Neural progenitor cell (in vitro differentiated cells): Measurements from ENCODE around the gene PPFIA4. TPM values are rescaled to one million over a fixed set of nuclear protein-coding genes. Genes with fewer than 3 reads are reported as not detected.
A peak's percentile ranks its signal among the peaks of the same experiment; 100 is the strongest.

Experiments
- DNase-seq: peaks from one replicate; pipeline ENCODE4 v3.0.0-alpha.2; 2016; ENCODE audit warnings: low spot score
- H2AFZ ChIP-seq: fragments of 200-600 bp; sonication (generic); replicated peaks from 2 replicates; pipeline ENCODE4 v1.6.1; 2016; ENCODE audit warnings: antibody characterized with exemption
- H3F3A ChIP-seq: fragments of 200-600 bp; sonication (generic); 2 replicates; pipeline ENCODE4 v1.6.1; 2016; ENCODE audit warnings: antibody characterized with exemption, low read depth
- H3K27ac ChIP-seq: fragments of 200-600 bp; sonication (generic); 2 replicates; pipeline ENCODE4 v1.5.1; 2016; ENCODE audit warnings: mild to moderate bottlenecking
- H3K27me3 ChIP-seq: fragments of 200-600 bp; sonication (generic); 2 replicates; pipeline ENCODE4 v1.6.1; 2016; ENCODE audit warnings: mild to moderate bottlenecking, moderate library complexity
- H3K36me3 ChIP-seq: fragments of 200-600 bp; sonication (generic); 2 replicates; pipeline ENCODE4 v1.5.1; 2016
- H3K4me1 ChIP-seq: fragments of 200-600 bp; sonication (generic); 2 replicates; pipeline ENCODE4 v1.6.1; 2016; ENCODE audit warnings: mixed run types
- H3K4me2 ChIP-seq: fragments of 200-600 bp; sonication (generic); 2 replicates; pipeline ENCODE4 v1.6.1; 2016
- H3K4me3 ChIP-seq: fragments of 200-600 bp; sonication (generic); 2 replicates; pipeline ENCODE4 v1.5.1; 2016
- H3K79me2 ChIP-seq: fragments of 200-600 bp; sonication (generic); 2 replicates; pipeline ENCODE4 v1.6.1; 2016; ENCODE audit warnings: low read depth
- H3K9ac ChIP-seq: fragments of 200-600 bp; sonication (generic); 2 replicates; pipeline ENCODE4 v1.6.1; 2016
- H3K9me3 ChIP-seq: fragments of 200-600 bp; sonication (generic); 2 replicates; pipeline ENCODE4 v1.5.1; 2016; ENCODE audit warnings: low read depth
- H4K20me1 ChIP-seq: fragments of 200-600 bp; sonication (generic); 2 replicates; pipeline ENCODE4 v1.6.1; 2016; ENCODE audit warnings: low read depth
- H3K27ac Mint-ChIP-seq: 3 replicates; pipeline ENCODE4 v1.8.0; 2021; ENCODE audit warnings: mixed read lengths
- H3K27me3 Mint-ChIP-seq: 2 replicates; pipeline ENCODE4 v1.8.0; 2022; ENCODE audit warnings: low read depth, mild to moderate bottlenecking, inconsistent platforms, moderate library complexity, mixed read lengths; ENCODE audit not compliant: insufficient read depth
- H3K36me3 Mint-ChIP-seq: 3 replicates; pipeline ENCODE4 v1.8.0; 2021; ENCODE audit warnings: mixed read lengths
- H3K4me1 Mint-ChIP-seq: 3 replicates; pipeline ENCODE4 v1.8.0; 2021; ENCODE audit warnings: mixed read lengths
- H3K4me3 Mint-ChIP-seq: 3 replicates; pipeline ENCODE4 v1.8.0; 2021; ENCODE audit warnings: mild to moderate bottlenecking, moderate library complexity, mixed read lengths
- H3K9me3 Mint-ChIP-seq: 3 replicates; pipeline ENCODE4 v1.8.0; 2020; ENCODE audit warnings: mixed read lengths
- CTCF ChIP-seq: fragments of 200-600 bp; sonication (generic); IDR thresholded peaks from 2 replicates; pipeline ENCODE4 v1.5.1; 2017; ENCODE audit warnings: antibody characterized with exemption, mild to moderate bottlenecking
- EZH2 ChIP-seq: fragments of 200-600 bp; sonication (generic); IDR thresholded peaks from 2 replicates; pipeline ENCODE4 v1.6.1; 2017; ENCODE audit warnings: antibody characterized with exemption, mild to moderate bottlenecking, moderate library complexity
- EZH2phosphoT487 ChIP-seq: fragments of 200-600 bp; sonication (generic); IDR thresholded peaks from 2 replicates; pipeline ENCODE4 v1.6.1; 2017; ENCODE audit warnings: antibody characterized with exemption
- total RNA-seq: library from RNA; depleted of rRNA; stranded (reverse); fragments of >200 nt; gene quantifications from 2 replicates; pipeline ENCODE4 v1.2.3, GENCODE V29; 2015; ENCODE audit warnings: low replicate concordance

The PPFIA4 gene
- total RNA-seq, 1 donor from 2014 or later, result 23.5 TPM

DNA sequence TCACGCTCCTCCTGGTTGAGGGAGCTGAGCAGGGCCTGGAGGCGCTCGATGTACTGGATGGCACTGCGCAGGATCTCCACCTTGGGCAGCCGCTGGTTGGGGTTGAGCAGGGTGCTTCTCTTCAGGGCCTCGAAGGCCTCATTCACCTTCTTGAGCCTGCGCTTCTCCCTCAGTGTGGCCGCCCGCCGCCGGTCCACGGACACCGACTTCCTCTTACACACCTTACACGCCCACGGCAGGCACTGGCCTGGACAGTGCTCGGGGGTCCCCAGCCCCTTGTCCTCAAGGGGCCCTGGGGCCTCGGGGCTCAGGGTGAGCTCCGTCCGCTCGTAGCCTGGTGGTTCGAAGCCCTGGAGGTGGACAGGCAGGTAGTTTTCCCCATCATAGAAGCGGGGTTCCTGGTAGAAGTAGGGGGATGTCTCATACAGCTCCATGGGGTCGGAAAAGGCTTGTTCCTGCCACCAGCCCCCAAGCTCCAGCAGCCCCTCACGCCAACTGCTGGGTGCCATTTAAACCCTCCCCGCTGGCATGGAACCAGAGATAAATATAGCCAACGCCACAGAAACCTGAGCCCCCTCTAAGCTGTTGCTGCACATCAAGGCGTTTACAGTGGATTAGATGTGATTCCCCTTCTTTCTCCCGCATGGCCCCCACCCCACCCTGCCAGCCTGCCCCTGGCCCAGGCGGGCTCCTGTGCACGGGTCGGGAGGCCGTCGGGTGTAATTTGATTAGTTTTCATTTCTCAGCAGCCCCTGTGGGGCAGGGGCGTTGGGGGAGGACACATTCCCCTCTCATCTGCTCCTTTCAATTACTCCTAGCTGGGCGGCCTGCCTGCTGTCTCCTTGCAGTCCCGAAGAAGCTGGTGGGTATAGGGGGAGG lies 59.5 kb downstream of the PPFIA4 start, which contains the start of gene MYOG:
TSS of gene MYOG (minus strand) at position 485 of the 879 bp plus-strand sequence. CDS start at position 434, 51 bp downstream.
- Histone ChIP-seq H3K9ac (no peak within 1 kb of the TSS), H4K20me1 (no peaks in the 10 kb centered on the region), H2AFZ (no peak within 1 kb of the TSS), H3K36me3 (no peaks in the 10 kb centered on the region), H3K4me1 (peaks cover 24% of the 10 kb centered on the region), H3F3A (no peaks in the 10 kb centered on the region), H3K4me3 (no peak within 1 kb of the TSS), H3K27me3 (no peaks in the 10 kb centered on the region), H3K9me3 (no peaks in the 10 kb centered on the region), H3K79me2 (no peaks in the 10 kb centered on the region), H3K4me2 (no peak within 1 kb of the TSS), H3K27ac (no peak within 1 kb of the TSS)
- Mint-ChIP-seq H3K9me3 (peaks cover 5% of the 10 kb centered on the region), H3K4me1 (peaks cover 56% of the 10 kb centered on the region), H3K4me3 (no peak within 1 kb of the TSS), H3K27me3 (peaks cover 13% of the 10 kb centered on the region), H3K27ac (peak within 1 kb of the TSS; percentile 80), H3K36me3 (no peaks in the 10 kb centered on the region)
- TF ChIP-seq EZH2 (no peak), CTCF (no peak), EZH2phosphoT487 (no peak)
- DNase-seq, result peak; percentile 30

DNA sequence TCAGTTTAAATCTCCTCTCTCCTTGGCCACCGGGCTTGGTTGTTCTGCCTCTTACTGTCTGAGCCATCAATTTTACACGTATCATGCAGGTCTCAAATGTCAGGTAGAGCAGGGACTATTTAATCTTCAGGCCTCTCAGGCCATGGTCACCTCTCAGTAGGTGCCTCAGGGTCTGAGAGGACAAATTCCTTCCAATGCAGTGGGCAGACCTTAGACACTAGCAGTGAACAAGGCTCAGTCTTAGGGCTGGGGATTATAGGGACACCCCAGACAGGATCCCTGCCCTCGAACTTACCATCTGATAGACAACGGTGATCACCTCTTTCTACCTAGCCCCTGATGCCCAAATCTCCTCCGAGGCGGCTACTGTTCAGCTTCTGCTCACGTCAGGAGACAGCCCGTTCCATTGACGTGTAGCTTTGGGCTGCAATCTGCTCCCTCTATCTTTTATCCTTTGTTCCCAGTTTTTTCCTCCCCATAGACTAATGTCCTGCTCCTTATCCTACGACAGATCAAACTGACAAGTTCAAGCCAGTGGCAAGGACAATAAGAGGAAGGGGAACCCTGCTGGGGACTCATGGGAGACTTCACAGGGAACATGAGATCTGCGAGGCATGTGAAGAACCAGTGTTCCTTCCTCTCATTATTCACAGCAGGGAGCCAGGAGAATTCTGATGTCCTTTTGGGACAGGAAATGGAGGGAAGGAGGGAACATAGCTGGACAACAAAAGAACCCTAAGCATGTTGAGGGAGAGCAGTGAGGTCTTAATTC lies 60.9 kb downstream of the PPFIA4 start:
- Histone ChIP-seq H3K27me3 (no peaks in the 10 kb centered on the region), H3K36me3 (no peaks in the 10 kb centered on the region), H3K27ac (no peak overlapping the region), H3K4me3 (no peak overlapping the region), H4K20me1 (no peaks in the 10 kb centered on the region), H3F3A (no peaks in the 10 kb centered on the region), H3K9ac (no peak overlapping the region), H3K4me1 (peaks cover 21% of the 10 kb centered on the region), H2AFZ (no peak overlapping the region), H3K79me2 (no peaks in the 10 kb centered on the region), H3K4me2 (no peak overlapping the region), H3K9me3 (no peaks in the 10 kb centered on the region)
- TF ChIP-seq CTCF, result no peak
- TF ChIP-seq EZH2, result no peak
- TF ChIP-seq EZH2phosphoT487, result no peak
- H3K9me3 Mint-ChIP-seq, result peaks cover 5% of the 10 kb centered on the region
- H3K27ac Mint-ChIP-seq, result peak overlapping the region; percentile 80
- DNase-seq, result no peak
- peaks cover 8% of the 10 kb centered on the region for H3K27me3 Mint-ChIP-seq
- H3K4me1 Mint-ChIP-seq, result peaks cover 45% of the 10 kb centered on the region
- H3K36me3 Mint-ChIP-seq, result no peaks in the 10 kb centered on the region
- H3K4me3 Mint-ChIP-seq, result peak overlapping the region; percentile 39

DNA sequence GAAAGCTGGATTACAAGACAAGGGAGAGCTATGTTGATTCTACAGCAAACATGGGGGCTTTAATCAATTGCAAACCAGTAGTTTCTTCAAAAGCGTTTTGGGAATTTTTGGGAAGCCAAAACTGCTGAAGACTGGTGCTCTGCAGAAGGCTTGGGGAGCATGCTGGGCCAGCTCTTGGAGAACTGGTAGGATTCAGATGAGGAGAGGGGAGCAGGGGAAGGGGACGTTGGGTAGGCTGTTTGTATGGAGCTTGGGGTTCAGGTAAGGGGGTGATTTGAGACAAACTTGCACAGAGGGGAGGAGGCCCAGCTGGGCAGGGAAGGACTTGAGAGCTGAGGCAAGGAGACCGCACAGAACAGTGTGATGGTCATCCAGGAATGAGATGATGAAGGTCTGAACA lies 62.1 kb downstream of the PPFIA4 start:
- Mint-ChIP-seq H3K36me3 (no peaks in the 10 kb centered on the region), H3K27me3 (peaks cover 8% of the 10 kb centered on the region), H3K27ac (peak overlapping the region; percentile 35), H3K4me1 (peaks cover 33% of the 10 kb centered on the region), H3K4me3 (no peak overlapping the region), H3K9me3 (peaks cover 5% of the 10 kb centered on the region)
- Histone ChIP-seq H3K4me2 (no peak overlapping the region), H3K4me1 (peaks cover 16% of the 10 kb centered on the region), H3K79me2 (no peaks in the 10 kb centered on the region), H2AFZ (no peak overlapping the region), H3K9ac (no peak overlapping the region), H3F3A (no peaks in the 10 kb centered on the region), H3K9me3 (no peaks in the 10 kb centered on the region), H3K27ac (no peak overlapping the region), H4K20me1 (no peaks in the 10 kb centered on the region), H3K4me3 (no peak overlapping the region), H3K27me3 (no peaks in the 10 kb centered on the region), H3K36me3 (no peaks in the 10 kb centered on the region)
- no peak for DNase-seq
- no peak for TF ChIP-seq EZH2phosphoT487
- TF ChIP-seq CTCF, result no peak
- TF ChIP-seq EZH2, result no peak
